ENCODE results near the gene TMEM221.
A peak's percentile ranks its signal among the peaks of the same experiment; 100 is the strongest.

TMEM221 gene

GRCh38 chr19:17389957-17390664 is 58.4 kb downstream of the TMEM221 start:
- peaks cover 3% of the 10 kb centered on the region for H3K9me3 Mint-ChIP-seq
- no peak overlapping the region for H3K4me3 Mint-ChIP-seq
- H3K27ac Mint-ChIP-seq: peak overlapping the region; percentile 34
- no peak for ATAC-seq
- H3K4me1 Mint-ChIP-seq: peaks cover 20% of the 10 kb centered on the region
- peaks cover 2% of the 10 kb centered on the region for H3K36me3 Mint-ChIP-seq
- peaks cover 20% of the 10 kb centered on the region for H3K27me3 Mint-ChIP-seq

- H3K4me1 Mint-ChIP-seq: peaks cover 16% of the 10 kb centered on the region
- H3K4me3 Mint-ChIP-seq: no peak overlapping the region
- H3K36me3 Mint-ChIP-seq: no peaks in the 10 kb centered on the region
- no peak for ATAC-seq
- H3K27ac Mint-ChIP-seq: no peak overlapping the region
- H3K27me3 Mint-ChIP-seq: peaks cover 20% of the 10 kb centered on the region
- peaks cover 3% of the 10 kb centered on the region for H3K9me3 Mint-ChIP-seq
Observed at GRCh38 chr19:17389288-17389687, 59.2 kb downstream of the TMEM221 start.

- Mint-ChIP-seq H3K27ac (no peak overlapping the region), H3K27me3 (peaks cover 7% of the 10 kb centered on the region), H3K4me1 (peaks cover 12% of the 10 kb centered on the region), H3K4me3 (no peak overlapping the region), H3K9me3 (peaks cover 3% of the 10 kb centered on the region), H3K36me3 (no peaks in the 10 kb centered on the region)
- ATAC-seq: peak; percentile 52
Observed at GRCh38 chr19:17385878-17386611, 62.4 kb downstream of the TMEM221 start.

All from stimulated activated memory B cell treated with anti-CD40 and anti-IgM and Interleukin-4, amounts not matched to agents 10 μg/mL and 1 μg/mL and 100 μg/mL, for 72 hours (primary cell).